HEK293T (cell line): ENCODE results near the gene FREM3.

ENCODE experiments used
- ELF4 ChIP-seq: fragments of 450-650 bp; IDR thresholded peaks from 2 replicates; pipeline ENCODE4 v1.6.1; 2017; ENCODE audit warnings: antibody characterized with exemption
- FOXA1 ChIP-seq: fragments of 450-650 bp; IDR thresholded peaks from 2 replicates; pipeline ENCODE4 v1.6.1; 2016; ENCODE audit warnings: mild to moderate bottlenecking
- FOXK2 ChIP-seq: fragments of 450-650 bp; IDR thresholded peaks from 2 replicates; pipeline ENCODE4 v1.6.1; 2016; ENCODE audit warnings: mild to moderate bottlenecking
- FOXM1 ChIP-seq: fragments of 450-650 bp; IDR thresholded peaks from 2 replicates; pipeline ENCODE4 v1.6.1; 2017; ENCODE audit warnings: mild to moderate bottlenecking, borderline replicate concordance
- HDGF ChIP-seq: fragments of 450-650 bp; IDR thresholded peaks from 2 replicates; pipeline ENCODE4 v1.6.1; 2017; ENCODE audit warnings: antibody characterized with exemption, borderline replicate concordance
- LEF1 ChIP-seq: fragments of 450-650 bp; IDR thresholded peaks from 2 replicates; pipeline ENCODE4 v1.6.1; 2017; ENCODE audit warnings: mild to moderate bottlenecking, borderline replicate concordance
- SP1 ChIP-seq: fragments of 450-650 bp; IDR thresholded peaks from 2 replicates; pipeline ENCODE4 v1.6.1; 2017
- SUZ12 ChIP-seq: fragments of 450-650 bp; IDR thresholded peaks from 2 replicates; pipeline ENCODE4 v1.6.1; 2016; ENCODE audit warnings: mild to moderate bottlenecking

DNA sequence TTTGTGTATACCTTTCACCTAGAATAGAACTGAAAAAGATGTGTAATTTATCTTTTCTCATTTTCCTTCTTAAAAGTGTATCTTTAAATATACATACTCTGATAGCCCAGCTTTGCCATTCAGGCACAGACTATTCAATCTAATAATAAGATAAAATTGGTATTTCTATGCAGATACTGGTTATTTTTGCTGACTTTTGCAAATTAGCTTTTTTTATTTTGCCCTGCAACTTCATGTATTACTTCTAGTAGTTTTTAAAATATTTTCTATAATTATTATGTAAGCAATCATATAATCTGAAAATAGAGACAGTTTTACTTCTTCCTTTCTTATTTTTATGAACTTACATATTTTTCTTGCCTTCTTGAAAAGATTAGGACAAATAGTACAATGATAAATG is 45.4 kb upstream of the FREM3 start:
- no peak for TF ChIP-seq ELF4
- TF ChIP-seq SUZ12: no peak
- no peak for TF ChIP-seq FOXM1
- no peak for TF ChIP-seq SP1
- TF ChIP-seq FOXK2: no peak
- TF ChIP-seq LEF1: no peak
- no peak for TF ChIP-seq FOXA1
- no peak for TF ChIP-seq HDGF
